NOMO-1 (cell line): ENCODE measurements around the gene CST7.
A peak's percentile ranks its signal among the peaks of the same experiment; 100 is the strongest.
"Not testable (repeated sequence)": the region's sequence is repeated elsewhere in the genome, so short reads cannot be mapped to it uniquely, and the experiment has no call there.

Source experiments
- DNase-seq, 2 experiments: peaks; one replicate each; lab custom pipeline; 2025; ENCODE audit not compliant: unreplicated experiment in 2 of 2; lab: John Stamatoyannopoulos, UW

Gene CST7

DNA sequence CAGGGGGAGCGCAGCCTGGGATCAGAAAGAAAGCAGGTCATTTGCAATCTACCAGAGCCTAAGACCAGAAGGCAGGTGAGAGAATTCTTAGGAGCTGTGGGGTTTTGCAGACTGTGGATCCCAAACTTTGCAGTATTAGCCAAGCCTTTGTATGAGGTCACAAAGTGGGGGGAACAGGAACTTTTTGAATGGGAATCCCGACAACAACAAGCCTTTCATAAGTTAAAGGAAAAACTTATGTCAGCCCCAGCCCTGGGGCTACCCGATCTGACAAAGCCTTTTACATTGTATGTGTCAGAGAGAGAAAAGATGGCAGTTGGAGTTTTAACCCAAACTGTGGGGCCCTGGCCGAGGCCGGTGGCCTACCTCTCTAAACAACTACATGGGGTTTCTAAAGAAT is 19.8 kb upstream of the CST7 start:
- DNase-seq: not testable (repeated sequence)

DNA sequence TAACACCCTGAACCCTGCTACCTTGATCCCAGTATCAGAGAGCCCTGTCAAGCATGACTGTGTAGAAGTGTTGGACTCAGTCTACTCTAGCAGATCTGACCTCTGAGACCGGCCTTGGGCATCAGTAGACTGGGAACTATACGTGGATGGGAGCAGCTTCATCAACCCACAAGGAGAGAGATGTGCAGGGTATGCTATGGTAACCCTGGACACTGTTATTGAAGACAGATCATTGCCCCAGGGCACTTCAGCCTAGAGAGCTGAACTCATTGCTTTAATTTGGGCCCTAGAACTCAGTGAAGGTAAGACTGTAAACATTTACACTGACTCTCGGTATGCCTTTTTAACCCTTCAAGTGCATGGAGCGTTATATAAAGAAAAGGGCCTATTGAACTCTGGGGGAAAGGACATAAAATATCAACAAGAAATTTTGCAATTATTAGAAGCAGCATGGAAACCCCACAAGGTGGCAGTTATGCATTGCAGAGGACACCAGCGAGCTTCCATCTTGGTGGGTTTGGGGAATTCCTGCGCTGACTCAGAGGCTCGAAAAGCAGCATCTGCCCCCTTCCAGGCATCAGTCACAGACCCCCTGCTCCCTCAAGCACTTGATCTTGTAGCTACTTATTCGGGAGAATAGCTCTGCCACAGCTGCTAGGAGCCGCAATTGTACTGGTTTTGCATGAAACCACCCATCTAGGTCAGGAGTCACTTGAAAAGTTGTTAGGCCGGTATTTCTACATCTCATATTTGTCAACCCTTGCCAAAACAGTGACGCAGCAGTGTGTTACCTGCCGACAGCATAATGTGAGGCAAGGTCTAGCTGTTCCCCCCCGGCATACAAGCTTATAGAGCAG is 19.0 kb upstream of the CST7 start:
- peak in 1 of 2 experiments; percentile 7 for DNase-seq

DNA sequence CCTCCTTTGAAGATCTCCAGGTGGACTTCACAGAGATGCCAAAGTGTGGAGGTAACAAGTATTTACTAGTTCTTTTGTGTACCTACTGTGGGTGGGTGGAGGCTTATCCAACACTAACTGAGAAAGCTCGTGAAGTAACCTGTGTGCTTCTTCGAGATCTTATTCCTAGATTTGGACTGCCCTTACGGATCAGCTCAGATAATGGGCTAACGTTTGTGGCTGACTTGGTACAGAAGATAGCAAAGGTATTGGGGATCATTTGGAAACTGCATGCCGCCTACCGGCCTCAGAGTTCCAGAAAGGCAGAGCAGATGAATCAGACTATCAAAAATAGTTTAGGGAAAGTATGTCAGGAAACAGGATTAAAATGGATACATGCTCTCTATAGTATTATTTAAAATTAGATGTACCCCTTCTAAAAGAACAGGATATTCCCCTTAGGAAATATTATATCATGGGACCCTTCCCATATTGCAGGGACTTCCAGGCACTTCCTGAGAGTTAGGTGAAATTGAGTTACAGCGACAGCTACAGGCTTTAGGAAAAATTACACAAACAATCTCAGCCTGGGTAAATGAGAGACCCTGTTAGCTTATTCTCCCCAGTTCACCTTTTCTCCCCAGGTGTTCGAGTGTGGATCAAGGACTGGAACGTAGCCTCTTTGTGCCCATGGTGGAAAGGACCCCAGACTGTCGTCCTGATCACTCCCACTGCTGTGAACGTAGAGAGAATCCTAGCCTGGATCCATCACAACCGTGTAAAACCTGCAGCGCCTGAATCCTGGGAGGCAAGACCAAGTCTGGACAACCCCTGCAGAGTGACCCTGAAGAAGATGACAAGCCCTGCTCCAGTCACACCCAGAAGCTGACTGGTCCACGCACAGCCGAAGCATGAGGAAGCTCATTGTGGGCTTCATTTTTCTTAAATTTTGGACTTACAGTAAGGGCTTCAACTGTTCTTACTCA is 18.1 kb upstream of the CST7 start:
- DNase-seq: not testable (repeated sequence)

DNA sequence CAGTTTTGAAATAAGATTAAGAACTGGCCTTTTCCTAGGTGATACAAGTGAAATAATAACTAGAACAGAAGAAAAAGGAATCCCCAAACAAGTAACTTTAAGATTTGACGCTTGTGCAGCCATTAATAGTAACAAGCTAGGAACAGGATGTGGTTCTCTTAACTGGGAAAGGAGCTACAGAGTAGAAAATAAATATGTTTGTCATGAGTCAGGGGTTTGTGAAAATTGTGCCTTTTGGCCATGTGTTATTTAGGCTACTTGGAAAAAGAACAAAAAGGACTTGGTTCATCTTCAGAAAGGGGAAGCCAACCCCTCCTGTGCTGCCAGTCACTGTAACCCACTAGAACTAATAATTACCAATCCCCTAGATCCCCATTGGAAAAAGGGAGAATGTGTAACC is 17.2 kb upstream of the CST7 start:
- DNase-seq: not testable (repeated sequence)

DNA sequence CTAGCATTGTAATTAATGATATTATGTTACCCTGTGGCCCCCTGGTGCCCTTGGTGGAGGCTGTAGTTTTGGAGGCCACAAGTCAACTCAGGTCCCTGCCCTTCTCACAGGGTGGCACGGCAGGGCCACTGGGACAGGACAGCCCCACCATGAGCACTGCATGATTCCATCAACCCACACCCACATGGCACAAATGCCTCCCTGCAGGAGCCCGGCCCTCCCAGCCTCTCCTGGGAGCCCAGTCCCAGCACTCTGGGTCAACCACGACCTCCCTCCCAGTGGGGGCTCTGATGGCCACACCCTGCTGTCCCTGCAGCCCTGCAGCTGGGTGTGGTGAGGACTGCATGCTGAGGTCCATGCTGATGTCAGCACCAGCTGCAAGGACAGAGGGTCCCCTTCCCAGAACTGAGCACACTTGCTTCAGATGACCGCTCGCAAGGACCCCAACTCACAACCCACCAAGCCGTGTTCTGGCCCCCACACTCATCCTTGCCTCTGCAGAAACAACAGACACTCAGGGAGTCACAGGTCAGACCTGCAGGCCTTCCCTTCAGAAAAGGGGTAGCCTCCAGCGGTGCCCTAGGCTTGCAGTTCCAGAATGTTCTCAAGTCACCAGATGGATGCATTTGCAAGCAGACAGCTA is 15.7 kb upstream of the CST7 start:
- no peak for DNase-seq

DNA sequence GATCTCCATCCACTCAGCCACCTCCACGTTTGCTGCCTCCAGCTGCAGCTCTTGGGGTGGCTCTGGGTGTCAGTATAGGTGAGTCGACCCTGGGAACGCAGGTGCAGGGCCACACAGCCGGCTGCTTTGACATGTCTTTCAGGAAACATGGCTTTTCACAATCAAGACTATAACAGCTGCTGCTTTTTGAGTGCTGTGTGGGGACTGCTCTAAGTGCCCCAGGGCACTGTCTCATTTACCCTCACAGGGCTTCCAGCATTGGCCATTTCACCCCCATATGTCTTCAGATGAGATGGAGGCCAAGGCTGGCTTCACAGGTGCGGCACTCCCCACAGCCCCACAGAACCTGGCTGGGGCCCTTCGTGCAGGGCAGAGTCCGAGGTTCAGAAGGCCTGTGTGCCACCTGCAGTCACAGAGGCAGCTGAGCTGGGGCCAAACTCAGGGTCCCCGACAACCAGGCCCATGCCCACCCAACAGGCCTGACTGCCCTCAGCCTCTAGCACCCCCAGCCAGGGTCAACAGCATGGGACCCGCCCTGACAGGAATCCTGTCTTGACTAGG is 14.9 kb upstream of the CST7 start:
- no peak for DNase-seq

DNA sequence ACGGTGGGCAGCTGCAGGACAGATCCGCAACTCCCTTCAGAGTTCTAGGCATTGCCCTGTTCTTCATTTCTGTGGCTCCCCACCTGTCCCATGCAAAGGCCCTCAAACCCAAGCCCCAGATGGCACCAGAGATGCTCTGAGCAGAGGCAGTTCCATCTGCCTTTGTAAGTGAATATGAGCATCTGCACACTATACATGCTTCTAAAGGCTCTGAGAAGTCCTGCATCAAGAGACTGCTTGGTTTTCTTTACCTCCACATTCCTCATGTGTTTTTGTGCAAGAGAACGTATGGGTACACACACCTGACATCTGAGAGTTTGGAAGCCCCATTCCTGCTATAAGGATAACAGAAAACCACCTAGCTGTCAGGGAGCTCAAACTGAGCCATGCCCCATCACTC is 14.4 kb upstream of the CST7 start:
- no peak for DNase-seq

DNA sequence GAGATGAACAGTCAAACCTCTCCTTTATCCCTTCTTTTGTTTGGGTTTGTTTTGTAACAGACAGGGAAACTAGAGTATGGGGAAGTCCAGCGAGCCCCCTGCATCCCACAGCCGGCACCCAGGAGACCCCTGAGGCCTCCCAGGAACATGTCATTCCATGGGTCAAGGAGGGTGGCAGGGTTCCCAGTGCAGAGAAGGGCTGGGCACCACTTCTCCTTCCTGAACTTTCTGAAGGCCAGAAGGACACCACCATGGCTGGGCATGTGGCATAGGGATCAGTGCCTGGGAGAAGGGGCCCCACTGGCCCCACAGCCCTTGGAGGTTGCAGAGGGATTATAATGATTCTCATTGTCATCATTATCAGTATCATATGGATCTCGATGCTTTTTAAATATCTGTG is 13.9 kb upstream of the CST7 start:
- no peak for DNase-seq

DNA sequence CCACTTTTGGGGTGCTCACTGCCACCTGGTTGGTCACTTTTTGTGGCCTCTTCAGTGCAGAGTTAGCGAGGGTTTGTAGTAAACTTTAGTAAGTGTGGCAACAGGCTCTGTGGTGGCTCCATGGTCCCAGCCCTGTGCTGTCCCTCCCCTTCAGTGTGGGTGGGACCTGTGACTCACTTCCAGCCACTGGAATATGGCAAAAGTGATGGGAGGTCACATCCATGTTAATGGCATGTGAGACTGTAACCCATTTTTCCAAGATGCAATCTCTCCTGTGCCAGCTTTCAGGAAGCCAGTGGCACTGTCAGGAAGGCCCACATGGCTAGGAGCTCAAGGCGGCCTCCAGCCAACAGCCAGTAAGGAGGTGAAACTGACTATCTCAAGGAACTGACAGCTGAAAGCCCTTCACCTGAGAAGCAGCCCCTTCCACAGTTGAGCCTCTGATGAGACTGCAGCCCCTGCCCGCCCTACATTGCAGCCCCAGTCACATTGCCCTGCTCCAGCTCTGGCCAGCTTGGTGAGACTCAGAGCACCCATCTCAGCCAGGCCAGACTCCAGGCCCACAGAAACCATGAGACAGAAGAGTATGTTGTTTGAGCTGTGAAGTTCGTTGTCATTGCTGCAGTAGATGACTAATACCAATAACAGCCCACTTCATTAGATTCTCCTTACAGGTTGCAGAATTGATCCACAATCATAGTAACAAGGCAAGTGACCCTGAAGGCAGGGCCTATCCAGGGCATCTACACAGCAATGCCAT is 13.1 kb upstream of the CST7 start:
- DNase-seq: no peak

DNA sequence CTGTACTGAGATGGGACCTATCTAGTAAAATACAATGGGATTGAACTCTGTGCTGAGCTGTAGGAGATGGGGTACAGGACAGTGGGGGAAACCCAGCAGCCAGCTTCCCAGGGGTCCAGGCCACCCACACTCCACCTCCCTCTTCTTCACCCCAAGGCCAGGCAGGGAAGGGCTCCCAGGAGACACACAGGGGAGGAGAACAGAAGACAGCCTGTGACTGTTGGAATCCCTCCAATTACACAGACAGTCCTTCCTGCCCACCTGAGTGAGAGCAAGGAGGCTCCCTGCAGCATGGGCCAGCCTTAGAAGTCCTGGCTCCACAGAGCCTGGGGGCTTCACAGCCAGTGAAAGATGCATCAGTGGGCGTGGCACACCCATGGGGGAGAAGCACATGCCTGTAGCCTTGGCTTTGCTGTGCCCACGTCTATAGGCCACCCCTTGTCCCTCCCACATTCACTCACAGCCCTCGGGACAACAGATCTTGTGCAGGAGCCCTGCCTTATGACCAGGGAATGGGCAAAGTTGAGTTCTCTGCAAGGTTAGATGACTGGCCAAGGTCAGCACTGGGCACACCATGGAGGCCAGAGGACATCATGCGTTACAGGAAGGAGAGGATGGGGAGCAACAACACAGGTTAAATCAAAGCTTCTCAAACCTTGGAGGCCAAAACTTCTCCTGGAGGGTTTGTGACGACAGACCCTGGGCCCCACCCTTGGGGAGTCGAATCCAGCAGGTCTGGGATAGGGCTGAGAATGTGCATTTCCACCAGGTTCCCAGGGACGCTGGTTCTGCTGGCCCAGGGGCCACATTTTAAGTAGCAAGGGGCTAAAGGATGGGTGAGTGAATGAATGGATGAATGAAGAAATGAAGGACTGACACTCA is 12.3 kb upstream of the CST7 start:
- DNase-seq: no peak

DNA sequence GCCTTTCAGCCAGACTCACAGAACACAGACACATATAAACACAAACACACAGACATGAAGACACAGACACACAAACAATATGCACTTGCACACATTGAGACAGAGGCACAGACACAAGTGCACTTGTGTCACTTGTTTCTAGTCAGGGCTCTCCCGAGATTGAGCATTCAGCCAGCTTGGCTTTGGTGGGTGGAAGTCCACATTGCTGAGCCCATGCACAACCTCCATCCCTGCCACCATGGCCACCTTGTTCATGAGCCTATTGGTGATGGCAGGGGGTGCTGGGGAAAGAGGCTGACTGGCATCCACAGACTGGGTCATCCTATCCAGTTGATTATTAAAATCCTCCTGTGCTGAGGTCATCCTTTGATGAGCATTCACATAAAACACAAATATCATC is 11.5 kb upstream of the CST7 start:
- DNase-seq: no peak

DNA sequence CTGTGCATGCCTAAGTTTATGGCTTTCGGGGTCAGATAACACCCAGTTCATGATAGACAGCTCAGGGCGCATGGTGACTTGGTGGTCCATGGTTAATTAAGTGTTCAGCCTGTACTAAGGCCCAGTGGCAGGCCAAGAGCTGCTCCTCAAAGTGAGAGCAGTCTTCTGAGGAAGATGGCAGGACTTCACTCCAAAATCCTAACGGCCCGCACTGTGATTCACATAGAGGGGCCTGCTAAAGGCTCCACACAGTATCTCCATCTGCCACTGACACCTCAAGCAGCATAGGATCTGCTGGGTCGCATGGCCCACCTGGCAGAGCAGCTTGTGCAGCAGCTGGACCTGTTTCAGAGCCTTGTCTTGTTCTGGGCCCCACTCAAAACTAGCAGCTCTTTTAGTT is 10.6 kb upstream of the CST7 start:
- no peak for DNase-seq

DNA sequence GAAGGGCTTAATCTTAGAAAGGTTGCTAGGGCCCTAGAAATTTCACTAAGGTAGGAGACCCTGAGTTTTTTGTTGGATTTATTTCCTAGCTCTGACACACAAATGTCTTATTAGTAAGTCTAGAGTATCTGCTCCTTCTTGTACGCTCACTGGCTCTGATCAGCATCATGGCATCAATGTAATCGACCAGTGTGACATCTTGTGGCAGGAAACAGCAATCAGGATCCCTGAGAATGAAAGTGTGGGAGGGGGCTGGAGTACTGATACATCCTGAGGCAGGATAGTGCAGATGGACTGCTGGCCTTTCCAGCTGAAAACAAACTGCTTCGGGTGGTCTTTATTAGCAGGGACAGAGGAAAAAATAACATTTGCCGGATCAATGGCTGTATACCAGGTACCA is 10.0 kb upstream of the CST7 start:
- DNase-seq: no peak

DNA sequence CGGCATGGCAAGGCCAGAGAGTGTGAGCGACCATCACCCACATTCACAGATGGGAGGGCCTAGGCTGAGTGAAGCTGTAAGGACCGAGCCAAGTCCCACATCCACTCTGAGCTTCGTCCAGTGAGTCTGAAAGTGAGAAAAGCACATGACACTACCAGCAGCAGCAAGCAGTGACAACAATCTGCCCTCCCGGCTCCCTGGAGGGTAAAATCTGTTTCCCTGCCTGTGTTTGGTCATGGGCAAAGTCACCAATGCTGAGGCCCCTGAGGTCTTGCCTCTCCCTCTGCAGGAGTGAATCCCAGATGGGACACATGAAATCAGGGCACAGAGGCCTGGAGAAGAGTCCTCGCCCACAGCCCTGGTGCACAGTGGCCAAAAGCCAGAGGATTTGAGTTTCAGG is 6.4 kb upstream of the CST7 start:
- no peak for DNase-seq

DNA sequence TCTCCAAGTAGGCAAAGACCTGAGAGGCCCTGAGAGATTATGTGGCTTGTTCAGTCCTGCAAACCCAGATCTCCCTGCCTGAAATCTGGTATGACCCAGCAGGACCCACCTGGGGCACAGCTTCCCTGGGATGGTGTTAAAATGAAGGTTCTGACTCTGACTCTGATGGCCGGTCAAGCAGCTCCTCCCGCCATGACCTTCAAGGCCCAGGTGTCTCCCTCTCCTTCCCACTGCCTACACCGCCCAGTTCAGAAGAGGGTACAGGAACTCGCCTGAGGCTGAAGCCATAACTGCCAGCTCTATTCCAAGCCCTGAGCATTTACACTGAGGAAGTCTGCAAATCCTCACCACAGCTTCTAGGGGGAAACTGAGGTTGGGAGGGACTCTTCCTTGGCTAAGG is 5.9 kb upstream of the CST7 start:
- no peak for DNase-seq

DNA sequence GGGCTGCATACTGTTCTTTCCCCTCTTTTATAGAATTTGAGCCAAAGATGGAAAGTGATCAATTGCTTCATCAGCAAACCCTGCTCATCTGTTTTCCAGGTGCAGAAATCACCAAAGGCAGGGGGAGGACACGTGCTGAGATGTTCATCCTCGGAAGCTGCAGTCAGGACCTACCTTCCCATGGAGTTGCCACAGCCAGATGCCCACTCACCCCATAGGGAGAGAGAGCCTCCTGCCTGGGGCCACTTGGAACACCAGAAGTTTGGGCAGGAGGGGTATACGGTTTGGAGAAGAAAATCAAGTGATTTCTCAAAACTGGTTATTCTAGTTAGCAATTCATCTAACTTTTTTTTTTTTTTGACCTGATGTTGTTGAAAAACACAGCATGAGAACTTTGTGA is 5.3 kb upstream of the CST7 start:
- no peak for DNase-seq

DNA sequence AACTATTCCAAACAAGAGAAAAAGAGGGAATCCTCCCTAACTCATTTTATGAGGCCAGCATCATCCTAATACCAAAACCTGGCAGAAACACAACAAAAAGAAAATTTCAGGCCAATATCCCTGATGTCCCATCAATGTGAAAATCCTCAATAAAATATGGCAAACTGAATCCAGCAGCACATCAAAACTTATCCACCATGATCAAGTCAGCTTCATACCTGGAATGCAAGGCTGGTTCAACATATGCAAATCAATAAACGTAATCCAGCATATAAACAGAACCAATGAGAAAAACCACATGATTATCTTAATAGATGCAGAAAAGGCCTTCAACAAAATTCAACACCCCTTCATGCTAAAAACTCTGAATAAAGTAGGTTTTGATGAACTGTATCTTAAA is 2.7 kb upstream of the CST7 start:
- DNase-seq: not testable (repeated sequence)

DNA sequence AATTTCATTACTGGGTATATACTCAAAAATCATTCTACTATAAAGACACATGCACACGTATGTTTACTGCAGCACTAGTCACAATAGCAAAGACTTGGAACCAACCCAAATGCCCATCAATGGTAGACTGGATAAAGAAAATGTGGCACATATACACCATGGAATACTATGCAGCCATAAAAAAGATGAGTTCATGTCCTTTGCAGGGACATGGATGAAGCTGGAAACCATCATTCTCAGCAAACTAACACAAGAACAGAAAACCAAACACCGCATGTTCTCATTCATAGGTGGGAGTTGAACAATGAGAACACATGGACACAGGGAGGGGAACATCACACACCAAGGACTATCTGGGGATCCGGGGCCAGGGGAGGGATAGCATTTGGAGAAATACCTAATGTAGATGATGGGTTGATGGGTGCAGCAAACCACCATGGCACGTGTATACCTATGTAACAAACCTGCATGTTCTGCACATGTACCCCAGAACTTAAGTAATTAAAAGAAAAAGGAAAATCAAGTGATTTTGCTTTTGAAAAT is 602 bp upstream of the CST7 start:
- DNase-seq: not testable (repeated sequence)

DNA sequence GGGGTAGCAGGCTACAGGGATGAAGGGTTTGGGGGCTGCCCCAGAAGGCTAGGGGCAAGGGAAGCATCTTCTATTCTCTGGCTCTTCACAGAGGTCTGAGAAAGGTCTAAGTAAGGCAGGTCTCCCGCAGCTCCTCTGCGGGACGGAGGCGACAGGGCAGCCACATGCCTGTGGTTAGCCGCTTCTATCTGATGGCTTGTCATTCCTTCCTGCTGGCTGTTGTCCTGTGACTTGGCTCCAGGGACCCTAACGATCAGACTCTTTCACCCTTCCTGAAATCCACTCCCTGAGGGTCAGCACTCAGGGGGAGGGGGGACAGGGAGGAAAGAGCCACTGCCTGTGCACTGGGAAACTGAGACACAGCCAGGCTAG is 673 bp downstream of the CST7 start:
- no peak for DNase-seq
